Activated CD8-positive, alpha-beta T cell treated with anti-CD3 and anti-CD28 coated beads, Interleukin-2, amount 10 ng/mL, durations not matched to agents 7 days and 5 days (primary cell): ENCODE data around the gene HOMEZ. TPM values are rescaled to one million over a fixed set of nuclear protein-coding genes. Genes with fewer than 3 reads are reported as not detected.
"Not testable (repeated sequence)": the region's sequence is repeated elsewhere in the genome, so short reads cannot be mapped to it uniquely, and the experiment has no call there.

Experiments
- ATAC-seq: fragments of 150-1000 bp; cut with Tn5 transposase; one replicate; pipeline ENCODE4 v1.10.0; 2021; ENCODE audit warnings: moderate library complexity
- CTCF ChIA-PET: fragments of 350-600 bp; sonication (Branson Sonifier 250); formaldehyde crosslinking; loops from one replicate; lab custom pipeline; 2021; ENCODE audit warnings: antibody characterized with exemption; lab: Charles Lee
- POLR2A ChIA-PET: fragments of 350-600 bp; sonication (Branson Sonifier 250); formaldehyde crosslinking; loops from one replicate; lab custom pipeline; 2021; ENCODE audit warnings: antibody characterized with exemption; lab: Charles Lee
- DNase-seq: peaks from one replicate; pipeline ENCODE4 v3.0.0-alpha.2; 2020
- H3K27ac Mint-ChIP-seq: one replicate; pipeline ENCODE4 v1.8.0; 2021; ENCODE audit warnings: mild to moderate bottlenecking, mixed read lengths
- H3K27me3 Mint-ChIP-seq: one replicate; pipeline ENCODE4 v1.8.0; 2021; ENCODE audit warnings: low read depth, mixed read lengths
- H3K36me3 Mint-ChIP-seq: one replicate; pipeline ENCODE4 v1.8.0; 2021; ENCODE audit warnings: low read depth, mixed read lengths
- H3K4me1 Mint-ChIP-seq: one replicate; pipeline ENCODE4 v1.8.0; 2021; ENCODE audit warnings: low read depth, mixed read lengths
- H3K4me3 Mint-ChIP-seq: one replicate; pipeline ENCODE4 v1.8.0; 2021; ENCODE audit warnings: mild to moderate bottlenecking, mixed read lengths
- H3K9me3 Mint-ChIP-seq: one replicate; pipeline ENCODE4 v1.8.0; 2022; ENCODE audit warnings: mixed read lengths; ENCODE audit not compliant: insufficient read depth
- total RNA-seq, 2 experiments: library from RNA; stranded (reverse); gene quantifications; one replicate each; pipeline ENCODE4 v1.2.3, GENCODE V29; 2021

The HOMEZ gene, protein sequence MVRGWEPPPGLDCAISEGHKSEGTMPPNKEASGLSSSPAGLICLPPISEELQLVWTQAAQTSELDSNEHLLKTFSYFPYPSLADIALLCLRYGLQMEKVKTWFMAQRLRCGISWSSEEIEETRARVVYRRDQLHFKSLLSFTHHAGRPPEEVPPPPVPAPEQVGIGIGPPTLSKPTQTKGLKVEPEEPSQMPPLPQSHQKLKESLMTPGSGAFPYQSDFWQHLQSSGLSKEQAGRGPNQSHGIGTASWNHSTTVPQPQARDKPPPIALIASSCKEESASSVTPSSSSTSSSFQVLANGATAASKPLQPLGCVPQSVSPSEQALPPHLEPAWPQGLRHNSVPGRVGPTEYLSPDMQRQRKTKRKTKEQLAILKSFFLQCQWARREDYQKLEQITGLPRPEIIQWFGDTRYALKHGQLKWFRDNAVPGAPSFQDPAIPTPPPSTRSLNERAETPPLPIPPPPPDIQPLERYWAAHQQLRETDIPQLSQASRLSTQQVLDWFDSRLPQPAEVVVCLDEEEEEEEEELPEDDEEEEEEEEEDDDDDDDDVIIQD
- 1 to 10 TPM; 7.8 to 9.2 TPM for total RNA-seq

DNA sequence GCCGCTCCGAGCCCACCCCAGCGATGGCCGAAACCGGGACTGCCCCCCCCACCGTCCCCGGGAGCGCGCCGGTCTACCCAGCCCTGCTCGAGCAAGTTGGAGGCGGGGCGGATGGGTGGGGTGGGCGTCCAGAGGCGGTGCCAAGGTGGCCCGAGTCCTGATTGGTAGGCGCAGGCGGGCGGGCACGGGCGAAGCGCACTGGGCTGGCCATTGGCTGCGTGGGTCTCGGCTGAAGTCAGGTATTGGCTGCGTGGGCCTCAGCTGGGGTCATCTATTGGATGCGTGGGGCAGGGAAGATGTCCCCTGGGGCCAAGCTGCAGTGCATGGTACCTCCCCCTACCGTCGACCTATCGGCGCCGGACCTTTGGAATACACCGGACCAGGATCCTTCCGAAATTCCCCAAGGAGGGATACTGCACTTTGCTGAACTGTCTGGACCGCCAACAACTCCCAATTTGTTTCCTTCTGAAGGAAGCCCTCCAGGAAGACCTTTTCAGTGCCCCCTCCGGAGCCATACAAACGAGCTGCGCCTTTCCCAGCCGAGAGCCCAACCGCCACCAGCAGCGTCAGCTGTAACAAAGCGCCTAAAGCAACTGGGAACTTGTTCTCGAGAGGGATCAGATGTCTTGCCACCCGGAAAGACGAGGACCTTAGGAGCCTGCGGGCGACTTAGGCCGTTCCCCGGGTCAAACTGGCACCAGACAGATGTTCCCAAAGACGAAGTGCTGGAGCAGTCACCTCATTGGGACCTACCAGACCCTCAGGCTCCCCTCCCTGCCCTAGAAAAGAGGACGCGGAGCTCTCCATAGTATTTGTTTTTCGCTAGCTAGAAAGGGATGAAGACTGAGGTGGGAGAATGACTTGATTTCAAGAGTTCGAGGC, at the start of gene HOMEZ:
Gene HOMEZ (minus strand): TSS at position 113 of the 882 bp plus-strand sequence. CDS start 180 bp downstream, outside the sequence.
- H3K27ac Mint-ChIP-seq = peak within 1 kb of the TSS; percentile 91
- ChIA-PET POLR2A (interaction anchor here (0.5 to 2.6 kb wide), 8 partner anchors 15 to 628 kb away, joined by 3 to 16 read pairs (median 6); partner anchors contain the start of genes PABPN1 and PPP1R3E), CTCF (interaction anchor here (0.6 to 4.2 kb wide), 14 partner anchors 9 to 217 kb away, joined by 3 to 28 read pairs (median 4); partner anchors contain the start of genes ACIN1, C14orf119, PABPN1 and PPP1R3E)
- peak within 1 kb of the TSS; percentile 96 for H3K4me3 Mint-ChIP-seq
- peaks cover 18% of the 10 kb centered on the region for H3K4me1 Mint-ChIP-seq
- peak; percentile 99 for DNase-seq
- peak; percentile 100 for ATAC-seq
- H3K27me3 Mint-ChIP-seq = no peaks in the 10 kb centered on the region
- H3K36me3 Mint-ChIP-seq = peaks cover 6% of the 10 kb centered on the region
- H3K9me3 Mint-ChIP-seq = no peaks in the 10 kb centered on the region

DNA sequence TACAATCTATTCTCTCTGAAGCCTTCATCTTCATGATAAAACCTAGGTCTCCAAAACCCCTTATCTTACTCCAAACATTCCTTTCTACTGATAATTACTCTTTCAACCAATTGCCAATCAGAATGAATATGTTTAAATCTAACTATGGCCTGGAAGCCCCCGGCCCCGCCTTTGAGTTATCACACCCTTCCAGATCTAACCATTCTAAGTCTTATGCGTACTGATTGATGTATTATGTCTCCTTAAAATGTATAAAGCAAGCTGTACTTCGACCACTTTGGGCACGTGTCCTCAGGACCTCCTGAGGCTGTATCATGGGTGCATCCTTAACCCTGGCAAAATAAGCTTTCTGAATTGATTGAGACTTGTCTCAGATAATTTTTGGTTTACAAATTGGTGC, 49.7 kb upstream of the HOMEZ start:
- Mint-ChIP-seq H3K4me3 (no peak overlapping the region), H3K4me1 (no peaks in the 10 kb centered on the region), H3K27me3 (peaks cover 27% of the 10 kb centered on the region), H3K36me3 (peaks cover 5% of the 10 kb centered on the region), H3K9me3 (peaks cover 3% of the 10 kb centered on the region), H3K27ac (no peak overlapping the region)
- CTCF ChIA-PET = interaction anchor here (1.4 kb wide), 1 partner anchor 14 kb away, joined by 5 read pairs; the partner anchor contains the start of gene PABPN1
- DNase-seq (no peak), ATAC-seq (no peak)
- POLR2A ChIA-PET = interaction anchor here (0.5 kb wide), 1 partner anchor 547 kb away, joined by 6 read pairs; no protein-coding TSS in a partner anchor

DNA sequence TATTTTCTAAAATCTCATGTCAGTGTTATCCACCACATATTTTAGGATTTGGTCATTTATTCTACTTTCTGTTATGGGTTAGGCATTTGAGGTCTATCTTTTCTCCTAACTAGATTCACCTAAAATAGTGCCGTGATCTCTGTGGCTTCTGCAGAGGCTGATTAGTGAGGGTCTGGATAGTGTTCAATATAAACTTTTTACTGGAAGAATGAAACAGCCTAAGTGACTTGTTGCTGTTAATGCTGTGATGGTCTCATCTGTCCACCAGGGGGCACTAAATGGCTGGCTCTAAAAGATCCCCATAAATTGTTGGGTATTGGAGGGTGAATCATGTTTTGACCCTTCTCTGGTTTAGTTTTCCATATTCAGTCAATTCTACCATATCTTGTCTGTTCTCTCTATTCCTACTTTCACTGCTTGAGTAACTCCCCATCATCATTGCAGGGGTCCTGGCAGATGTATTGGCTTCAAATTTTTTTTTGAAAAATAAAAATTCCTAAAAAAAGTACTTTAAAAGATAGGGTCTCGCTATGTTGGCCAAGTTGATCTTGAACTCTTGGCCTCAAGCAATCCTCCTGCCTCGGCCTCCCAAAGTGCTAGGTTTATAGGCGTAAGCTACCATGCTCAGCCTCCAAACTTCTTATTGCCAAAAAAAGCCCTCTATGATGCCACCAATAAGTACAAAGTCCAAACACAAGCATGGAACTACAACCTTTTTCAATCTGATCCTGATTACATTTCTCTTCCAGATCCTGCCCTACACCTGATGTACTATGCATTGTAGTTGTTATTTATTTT, 42.2 kb upstream of the HOMEZ start:
- ChIA-PET CTCF (interaction anchor here (0.6 to 6.5 kb wide), 9 partner anchors 8 to 232 kb away, joined by 3 to 87 read pairs (median 4); partner anchors contain the start of gene CMTM5), POLR2A (no interaction called here)
- H3K4me1 Mint-ChIP-seq = peaks cover 6% of the 10 kb centered on the region
- no peaks in the 10 kb centered on the region for H3K9me3 Mint-ChIP-seq
- ATAC-seq (peak; percentile 68), DNase-seq (peak; percentile 79)
- H3K36me3 Mint-ChIP-seq = peaks cover 29% of the 10 kb centered on the region
- no peak overlapping the region for H3K27ac Mint-ChIP-seq
- no peaks in the 10 kb centered on the region for H3K27me3 Mint-ChIP-seq
- H3K4me3 Mint-ChIP-seq = no peak overlapping the region

DNA sequence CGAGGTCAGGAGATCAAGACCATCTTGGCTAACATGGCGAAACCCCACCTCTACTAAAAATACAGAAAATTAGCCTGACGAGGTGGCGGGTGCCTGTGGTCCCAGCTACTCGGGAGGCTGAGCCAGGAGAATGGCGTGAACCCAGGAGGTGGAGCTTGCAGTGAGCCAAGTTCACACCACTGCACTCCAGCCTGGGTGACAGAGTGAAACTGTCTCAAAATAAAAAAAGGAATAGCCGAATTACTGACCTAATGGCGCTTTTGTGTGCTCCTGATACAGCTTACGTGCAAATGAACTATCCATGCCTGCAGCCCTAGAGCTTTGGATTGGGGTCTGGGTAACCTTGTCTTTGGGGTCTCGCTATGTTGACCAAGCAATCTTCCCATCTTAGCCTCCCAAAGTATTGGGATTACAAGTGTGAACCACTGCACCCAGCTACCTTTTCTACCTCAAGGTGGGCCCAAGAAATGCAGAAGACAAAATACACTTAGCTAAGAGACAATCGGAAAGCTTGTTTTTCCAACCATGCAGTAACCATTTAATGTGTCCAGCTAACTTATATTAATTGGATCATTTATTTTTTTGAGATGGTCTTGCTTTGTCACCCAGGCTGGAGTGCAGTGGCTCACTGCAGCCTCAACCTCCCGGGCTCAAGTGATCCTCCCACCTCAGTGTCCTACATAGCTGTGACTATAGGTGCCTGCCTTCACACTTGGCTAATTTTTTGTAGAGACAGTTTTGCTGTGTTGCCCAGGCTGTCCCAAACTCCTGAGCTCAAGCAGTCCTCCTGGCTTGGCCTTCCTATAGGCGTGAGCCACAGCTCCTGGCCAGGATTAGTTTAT, 40.8 kb upstream of the HOMEZ start:
- ChIA-PET POLR2A (interaction anchor here (1.2 to 1.3 kb wide), 2 partner anchors 25 to 53 kb away, joined by 5 to 6 read pairs; partner anchors contain the start of gene PPP1R3E), CTCF (interaction anchor here (0.6 to 6.5 kb wide), 22 partner anchors 11 to 236 kb away, joined by 3 to 87 read pairs (median 3); partner anchors contain the start of genes ACIN1, C14orf119 and CMTM5)
- ATAC-seq (no peak), DNase-seq (no peak)
- H3K9me3 Mint-ChIP-seq = no peaks in the 10 kb centered on the region
- peaks cover 42% of the 10 kb centered on the region for H3K36me3 Mint-ChIP-seq
- H3K4me1 Mint-ChIP-seq = peaks cover 18% of the 10 kb centered on the region
- H3K27ac Mint-ChIP-seq = no peak overlapping the region
- no peaks in the 10 kb centered on the region for H3K27me3 Mint-ChIP-seq
- H3K4me3 Mint-ChIP-seq = no peak overlapping the region

DNA sequence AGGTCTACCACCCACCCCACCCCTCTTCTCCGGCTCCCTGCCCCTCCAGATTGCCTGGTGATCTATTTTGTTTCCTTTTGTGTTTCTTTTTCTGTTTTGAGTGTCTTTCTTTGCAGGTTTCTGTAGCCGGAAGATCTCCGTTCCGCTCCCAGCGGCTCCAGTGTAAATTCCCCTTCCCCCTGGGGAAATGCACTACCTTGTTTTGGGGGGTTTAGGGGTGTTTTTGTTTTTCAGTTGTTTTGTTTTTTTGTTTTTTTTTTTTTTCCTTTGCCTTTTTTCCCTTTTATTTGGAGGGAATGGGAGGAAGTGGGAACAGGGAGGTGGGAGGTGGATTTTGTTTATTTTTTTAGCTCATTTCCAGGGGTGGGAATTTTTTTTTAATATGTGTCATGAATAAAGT, 39.8 kb upstream of the HOMEZ start:
- not testable (repeated sequence) for DNase-seq
- CTCF ChIA-PET = interaction anchor here (6.5 kb wide), 1 partner anchor 55 kb away, joined by 87 read pairs; the partner anchor contains the start of gene CMTM5
- H3K36me3 Mint-ChIP-seq = peaks cover 42% of the 10 kb centered on the region

DNA sequence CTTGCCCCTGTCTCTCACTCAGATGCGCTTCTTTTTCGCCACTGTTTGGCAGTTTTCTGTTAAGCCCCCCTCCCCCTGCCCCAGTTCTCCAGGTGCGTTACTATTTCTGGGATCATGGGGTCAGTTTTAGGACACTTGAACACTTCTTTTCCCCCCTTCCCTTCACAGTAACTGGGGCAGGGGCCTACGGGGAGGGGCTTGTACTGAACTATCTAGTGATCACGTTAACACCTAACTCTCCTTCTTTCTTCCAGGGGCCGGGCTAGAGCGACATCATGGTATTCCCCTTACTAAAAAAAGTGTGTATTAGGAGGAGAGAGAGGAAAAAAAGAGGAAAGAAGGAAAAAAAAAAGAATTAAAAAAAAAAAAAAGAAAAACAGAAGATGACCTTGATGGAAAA, 39.1 kb upstream of the HOMEZ start:
- Mint-ChIP-seq H3K36me3 (peaks cover 46% of the 10 kb centered on the region), H3K9me3 (no peaks in the 10 kb centered on the region), H3K4me3 (no peak overlapping the region), H3K27me3 (no peaks in the 10 kb centered on the region), H3K4me1 (peaks cover 25% of the 10 kb centered on the region), H3K27ac (no peak overlapping the region)
- ATAC-seq (no peak), DNase-seq (no peak)
- POLR2A ChIA-PET = interaction anchor here (0.9 kb wide), 1 partner anchor 23 kb away, joined by 4 read pairs; the partner anchor contains the start of gene PPP1R3E
- CTCF ChIA-PET = interaction anchor here (0.7 to 6.5 kb wide), 2 partner anchors 56 to 230 kb away, joined by 3 to 87 read pairs; partner anchors contain the start of genes ACIN1 and CMTM5

More for the DNA sequence above, 39.8 kb upstream of the HOMEZ start:
- H3K27ac Mint-ChIP-seq, H3K27me3 Mint-ChIP-seq, ATAC-seq, H3K9me3 Mint-ChIP-seq, POLR2A ChIA-PET, H3K4me3 Mint-ChIP-seq: not testable (repeated sequence)
- peaks cover 18% of the 10 kb centered on the region for H3K4me1 Mint-ChIP-seq

DNA sequence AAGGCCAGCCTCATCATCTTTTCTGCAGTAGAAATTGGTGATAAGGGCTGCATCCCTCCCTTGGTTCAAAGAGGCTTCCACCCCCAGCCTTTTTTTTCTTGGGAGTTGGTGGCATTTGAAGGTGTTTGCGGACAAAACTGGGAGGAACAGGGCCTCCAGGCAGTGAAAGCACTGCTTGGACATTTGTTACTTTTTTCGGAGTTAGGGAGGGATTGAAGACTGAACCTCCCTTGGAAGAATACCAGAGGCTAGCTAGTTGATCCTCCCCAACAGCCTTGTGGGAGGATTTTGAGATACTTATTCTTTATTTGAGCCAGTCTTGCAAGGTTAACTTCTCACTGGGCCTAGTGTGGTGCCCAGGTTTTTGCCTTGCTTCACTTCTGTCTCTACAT, 38.5 kb upstream of the HOMEZ start:
- Mint-ChIP-seq H3K27me3 (no peaks in the 10 kb centered on the region), H3K27ac (no peak overlapping the region), H3K4me1 (peaks cover 30% of the 10 kb centered on the region), H3K36me3 (peaks cover 51% of the 10 kb centered on the region), H3K4me3 (no peak overlapping the region), H3K9me3 (no peaks in the 10 kb centered on the region)
- no peak for DNase-seq
- ATAC-seq = no peak
- ChIA-PET POLR2A (interaction anchor here (0.9 kb wide), 1 partner anchor 22 kb away, joined by 4 read pairs; the partner anchor contains the start of gene PPP1R3E), CTCF (interaction anchor here (0.7 to 6.5 kb wide), 2 partner anchors 56 to 229 kb away, joined by 3 to 87 read pairs; partner anchors contain the start of genes ACIN1 and CMTM5)

DNA sequence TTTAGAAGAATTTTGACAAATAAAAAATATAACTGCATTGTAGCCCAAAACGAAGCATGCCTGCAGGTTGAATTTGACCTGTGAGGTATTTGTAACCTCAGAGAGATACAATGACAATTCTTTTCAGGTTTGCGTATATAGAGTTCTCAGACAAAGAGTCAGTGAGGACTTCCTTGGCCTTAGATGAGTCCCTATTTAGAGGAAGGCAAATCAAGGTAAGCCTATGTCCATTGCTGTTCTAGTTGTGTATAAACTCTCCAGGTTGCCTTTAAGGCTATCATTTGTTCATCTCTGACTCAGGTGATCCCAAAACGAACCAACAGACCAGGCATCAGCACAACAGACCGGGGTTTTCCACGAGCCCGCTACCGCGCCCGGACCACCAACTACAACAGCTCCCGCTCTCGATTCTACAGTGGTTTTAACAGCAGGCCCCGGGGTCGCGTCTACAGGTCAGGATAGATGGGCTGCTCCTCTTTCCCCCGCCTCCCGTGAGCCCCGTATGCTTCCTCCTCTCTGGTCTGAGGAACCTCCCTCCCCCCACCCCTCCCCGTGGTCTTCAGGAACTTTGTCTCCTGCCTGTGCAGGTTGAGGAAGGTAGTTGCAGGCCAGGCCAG, 38.0 kb upstream of the HOMEZ start:
- POLR2A ChIA-PET = interaction anchor here (0.9 kb wide), 1 partner anchor 22 kb away, joined by 4 read pairs; the partner anchor contains the start of gene PPP1R3E
- Mint-ChIP-seq H3K27ac (no peak overlapping the region), H3K4me3 (no peak overlapping the region), H3K27me3 (no peaks in the 10 kb centered on the region), H3K4me1 (peaks cover 33% of the 10 kb centered on the region), H3K9me3 (no peaks in the 10 kb centered on the region), H3K36me3 (peaks cover 51% of the 10 kb centered on the region)
- ATAC-seq (no peak), DNase-seq (no peak)
- CTCF ChIA-PET = interaction anchor here (3.0 to 6.5 kb wide), 4 partner anchors 22 to 57 kb away, joined by 15 to 87 read pairs (median 54); partner anchors contain the start of genes CMTM5 and PPP1R3E
